Fibroblast of skin of left quadriceps (primary cell): Measurements from ENCODE around the gene ARHGEF1.
A peak's percentile ranks its signal among the peaks of the same experiment; 100 is the strongest.
"Not testable (repeated sequence)": the region's sequence is repeated elsewhere in the genome, so short reads cannot be mapped to it uniquely, and the experiment has no call there.

Experiments used
- DNase-seq, 2 experiments: peaks; one replicate each; pipeline ENCODE4 v3.0.0-alpha.2; 2013; ENCODE audit warnings: low read depth in 2 of 2

Gene ARHGEF1

DNA sequence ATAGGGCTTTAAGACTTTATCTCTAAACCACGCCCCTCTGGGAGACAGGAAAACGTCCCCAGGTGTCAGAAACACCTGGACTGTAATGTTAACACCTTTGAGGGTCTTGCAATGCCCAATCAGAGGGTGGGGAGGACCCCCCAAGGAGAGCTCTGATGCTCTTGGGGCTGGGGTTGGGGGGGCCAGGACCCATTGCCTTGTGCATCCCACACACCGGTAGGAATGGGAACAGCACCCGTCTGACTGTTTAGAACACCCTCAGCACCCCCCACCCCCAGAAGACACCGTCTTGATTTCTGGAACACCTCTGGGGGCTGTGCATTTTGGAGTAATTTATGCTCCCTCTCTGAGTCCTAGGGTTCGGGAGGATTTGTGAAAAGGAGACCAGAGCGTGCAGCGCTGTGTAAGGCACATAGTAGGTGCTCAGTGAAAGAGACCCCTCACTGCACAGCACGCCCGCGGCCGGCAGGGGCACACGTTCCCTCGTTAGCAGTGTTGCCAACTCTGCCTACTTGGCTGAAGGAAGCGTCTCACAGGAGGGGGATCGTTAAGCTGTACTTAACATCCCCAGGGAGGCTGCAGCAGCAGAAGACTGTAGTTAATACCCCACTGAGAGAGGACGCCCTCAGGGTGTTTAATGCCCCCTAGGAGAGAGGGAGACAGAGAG lies 48.1 kb downstream of the ARHGEF1 start:
- DNase-seq = no peak

DNA sequence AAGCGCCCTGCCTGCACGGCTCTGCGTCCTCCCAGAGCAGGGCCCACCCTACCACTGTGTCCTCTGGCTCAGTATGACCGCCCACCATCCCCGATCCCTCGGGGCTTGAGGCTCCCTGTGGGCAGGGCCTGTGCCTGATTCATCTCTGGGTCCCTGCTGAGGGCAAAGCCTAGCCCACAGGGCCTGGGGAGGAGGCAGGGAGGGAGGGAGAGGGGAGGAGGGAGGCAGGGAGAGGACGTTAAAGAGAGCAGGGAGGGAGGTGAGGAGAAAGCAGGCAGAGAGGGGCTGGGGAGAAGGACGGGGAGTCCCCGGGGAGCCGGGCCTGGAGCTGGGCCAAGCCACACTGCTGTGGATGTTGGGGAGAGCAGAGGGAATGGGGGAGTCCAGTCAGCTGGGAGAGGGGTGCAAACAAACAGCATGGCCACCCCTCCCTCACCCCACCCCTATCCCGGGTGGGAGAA lies 49.3 kb downstream of the ARHGEF1 start:
- no peak for DNase-seq

DNA sequence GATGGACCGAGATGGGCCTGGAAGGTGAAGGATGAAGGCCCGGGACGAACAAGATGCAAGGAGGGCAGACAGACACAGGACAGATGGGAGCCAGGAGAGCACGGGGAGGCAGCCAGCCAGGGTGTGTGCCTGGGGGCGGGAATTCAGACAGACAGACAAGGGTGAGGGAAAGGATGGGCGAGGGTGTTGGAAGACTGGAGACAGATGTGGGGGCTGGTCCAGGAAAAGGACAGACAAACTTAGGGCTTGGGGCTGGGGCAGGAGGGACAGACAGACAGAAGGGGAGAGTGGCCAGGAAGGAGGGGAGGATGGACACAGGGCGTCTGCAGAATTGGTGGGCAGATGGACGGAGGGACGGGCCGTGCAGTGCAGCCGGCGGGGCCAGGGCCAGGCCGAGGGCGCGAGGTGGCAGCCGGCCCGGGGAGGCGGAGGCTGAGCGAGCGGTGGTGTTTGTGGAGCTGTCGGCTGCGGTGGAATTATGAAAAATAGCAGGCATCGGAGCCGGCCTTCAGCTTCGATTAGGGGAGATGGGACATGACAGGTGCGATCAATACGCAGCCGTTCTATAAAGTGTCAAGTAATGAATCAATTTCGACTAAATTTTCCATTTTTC lies 49.8 kb downstream of the ARHGEF1 start:
- no peak for DNase-seq

DNA sequence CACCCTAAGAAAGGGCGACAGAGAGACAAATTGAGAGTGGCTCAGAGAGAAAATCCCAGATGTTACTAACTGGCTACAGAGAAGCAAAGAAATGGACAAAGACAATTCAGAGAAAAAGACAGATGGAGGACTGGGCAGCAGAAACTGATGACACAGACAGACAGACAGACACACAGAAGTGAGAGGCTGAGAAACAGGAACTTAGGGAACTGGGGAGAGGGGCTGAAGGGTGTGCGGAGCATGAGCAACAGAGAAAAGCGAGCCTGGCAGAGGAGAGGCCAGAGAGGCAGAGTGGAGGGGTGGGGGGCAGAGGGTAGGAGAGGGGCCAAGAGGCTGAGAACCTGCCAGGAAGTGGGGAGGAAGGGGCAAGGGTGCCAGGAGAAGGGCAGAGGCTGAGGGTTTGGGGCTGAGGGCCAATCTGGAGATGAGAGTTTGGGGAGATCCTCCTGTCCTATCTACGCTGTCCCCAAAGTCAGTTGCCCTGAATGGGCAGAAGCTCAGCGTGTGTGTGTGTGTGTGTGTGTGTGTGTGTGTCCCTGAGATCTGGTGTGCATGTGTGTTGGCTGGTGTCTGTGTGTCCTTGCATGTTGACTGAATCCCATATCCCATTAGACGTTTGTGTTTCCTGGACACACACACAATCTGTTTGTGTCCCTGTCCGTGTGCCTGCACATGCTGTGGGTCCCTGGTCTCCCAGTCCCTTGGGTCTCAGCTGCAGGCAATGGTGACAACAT lies 50.9 kb downstream of the ARHGEF1 start:
- no peak for DNase-seq

DNA sequence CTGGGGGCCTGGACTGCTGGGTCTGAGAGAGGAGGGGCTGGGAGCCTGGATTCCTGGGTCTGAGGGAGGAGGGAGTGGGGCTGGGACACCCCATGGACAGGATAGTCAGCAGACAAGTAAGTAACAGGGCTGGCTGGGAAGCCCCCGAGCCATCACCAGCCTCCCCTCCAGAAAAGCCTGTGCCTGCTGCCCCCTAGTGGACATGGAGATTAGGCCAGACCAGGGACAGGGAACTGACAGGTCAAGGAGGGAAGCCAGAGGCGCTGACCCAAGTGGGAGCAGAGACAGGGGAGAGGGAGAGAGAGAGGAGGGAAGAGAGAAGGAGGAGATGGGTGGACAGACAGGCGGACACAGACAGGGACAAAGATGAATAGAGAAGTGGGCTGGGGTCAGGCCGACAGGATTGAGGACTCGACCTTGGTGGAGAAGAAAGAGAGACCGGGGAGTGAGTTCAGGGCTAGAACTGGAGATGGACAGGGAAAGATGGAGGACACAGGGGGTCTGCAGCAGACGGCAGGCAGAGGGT lies 51.9 kb downstream of the ARHGEF1 start:
- peak; percentile 10 to 21 for DNase-seq

DNA sequence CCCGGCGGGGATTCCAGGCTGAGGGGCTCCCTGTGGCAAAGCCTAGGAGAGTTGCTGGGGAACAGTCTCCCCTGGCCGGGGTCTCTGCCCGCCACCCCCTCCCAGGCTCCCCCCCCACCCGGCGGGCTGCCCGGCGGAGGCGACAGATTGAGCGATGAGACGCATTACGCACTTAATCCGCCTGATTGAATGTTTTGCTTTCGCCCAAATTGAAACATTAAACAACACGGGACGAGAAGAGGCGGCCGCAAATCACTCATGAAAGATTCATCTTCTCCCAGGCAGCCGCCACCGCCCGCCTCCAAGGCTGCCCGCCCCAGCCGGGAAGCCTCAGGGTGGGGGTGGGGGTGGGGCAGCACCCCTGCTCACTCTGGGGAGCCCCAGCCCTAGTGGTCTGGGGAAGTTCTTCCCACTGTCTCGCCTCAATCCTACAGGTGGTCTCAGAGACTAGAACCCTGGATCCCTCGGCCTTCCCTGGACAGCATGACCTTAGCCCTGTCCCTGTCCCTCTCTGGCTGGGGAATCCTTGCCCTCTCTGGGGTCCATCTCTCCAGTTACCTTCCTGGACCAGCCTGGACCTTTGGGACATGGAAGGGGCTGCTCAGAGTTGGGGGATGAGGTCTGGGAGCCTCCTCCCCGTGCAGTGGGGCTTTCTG lies 52.9 kb downstream of the ARHGEF1 start:
- DNase-seq = no peak

DNA sequence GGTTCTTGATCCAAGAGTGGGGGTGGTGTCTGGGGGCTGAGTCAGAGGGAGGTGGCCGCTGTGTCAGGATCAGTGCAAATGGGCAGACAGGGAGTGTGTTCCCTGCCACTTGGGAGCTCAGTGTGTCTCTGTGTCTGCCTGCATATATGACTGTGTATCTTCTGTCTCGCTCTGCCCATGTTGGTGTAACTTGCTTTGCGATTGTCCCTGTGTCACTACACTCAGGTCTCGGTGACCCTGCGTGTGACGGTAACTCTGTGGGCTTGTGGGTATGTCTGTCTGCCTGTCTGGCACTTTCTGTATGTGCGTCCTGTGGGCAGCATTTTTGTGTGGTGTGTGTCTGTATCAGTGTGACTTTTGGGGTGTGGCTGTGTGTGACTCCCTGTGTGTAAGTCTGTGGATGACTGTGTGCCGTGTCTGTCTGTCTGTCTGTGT lies 53.4 kb downstream of the ARHGEF1 start:
- no peak for DNase-seq

DNA sequence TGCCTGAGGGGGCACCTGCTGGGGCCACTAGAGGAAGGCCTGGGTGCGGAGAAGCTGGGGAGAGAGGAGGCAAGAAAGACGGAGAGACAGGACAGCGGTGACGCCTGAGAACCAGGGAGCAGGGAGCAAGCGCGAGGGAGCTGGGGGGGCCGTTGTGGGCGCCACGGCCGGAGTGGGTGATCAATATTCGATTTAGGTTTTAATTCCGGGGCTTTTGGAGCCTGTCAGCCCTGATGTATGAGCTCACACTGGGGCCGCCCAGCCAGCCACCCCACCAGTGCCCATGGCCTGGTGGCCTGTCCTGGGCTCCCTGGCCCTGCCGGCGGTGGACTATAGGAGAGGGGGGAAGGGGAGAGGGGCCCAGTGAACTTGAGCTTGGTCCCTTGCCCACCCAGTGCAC lies 54.0 kb downstream of the ARHGEF1 start:
- no peak for DNase-seq

DNA sequence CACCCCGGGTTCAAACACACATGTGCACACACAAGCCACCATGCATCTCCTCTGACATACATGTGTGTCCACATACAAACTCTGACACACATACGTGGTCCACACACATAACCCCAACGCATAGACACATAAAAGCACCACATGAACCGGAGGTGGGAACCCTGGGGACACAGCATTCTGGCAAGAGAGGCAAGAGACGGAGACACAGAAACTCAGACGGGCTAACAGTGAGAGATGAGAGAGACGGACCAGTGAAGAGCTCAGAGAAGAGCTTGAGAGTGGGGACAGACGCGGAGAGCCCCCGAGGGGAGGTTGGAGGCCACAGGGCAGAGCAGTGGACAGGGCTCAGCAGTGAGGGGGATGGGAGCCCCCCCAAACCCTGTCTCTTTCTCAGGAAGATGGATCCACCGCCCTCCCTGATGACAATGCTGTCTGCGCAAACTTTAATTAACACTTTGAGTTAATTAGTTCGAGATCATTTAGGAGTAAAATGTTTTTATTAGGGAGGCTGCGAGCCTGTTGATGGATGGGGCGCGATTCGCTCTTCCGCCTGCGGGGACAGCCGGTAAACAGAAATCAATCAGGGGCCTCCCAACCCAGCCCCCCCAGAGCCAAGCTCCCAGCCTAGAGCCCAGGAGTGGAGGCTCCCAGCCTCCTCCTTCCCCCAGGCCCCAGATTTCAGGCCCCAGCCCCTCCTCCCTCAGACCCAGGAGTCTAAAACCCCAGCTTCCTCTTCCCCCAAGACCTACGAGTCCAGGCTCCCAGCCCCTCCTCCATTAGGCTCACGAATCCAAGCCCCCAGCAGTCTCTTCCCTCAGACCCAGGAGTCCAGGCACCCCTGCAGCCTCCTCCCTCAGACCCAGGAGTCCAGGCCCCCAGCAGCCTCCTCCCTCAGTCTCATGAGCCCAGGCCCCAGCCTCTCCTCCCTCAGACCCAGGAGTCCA lies 54.8 kb downstream of the ARHGEF1 start:
- no peak for DNase-seq

DNA sequence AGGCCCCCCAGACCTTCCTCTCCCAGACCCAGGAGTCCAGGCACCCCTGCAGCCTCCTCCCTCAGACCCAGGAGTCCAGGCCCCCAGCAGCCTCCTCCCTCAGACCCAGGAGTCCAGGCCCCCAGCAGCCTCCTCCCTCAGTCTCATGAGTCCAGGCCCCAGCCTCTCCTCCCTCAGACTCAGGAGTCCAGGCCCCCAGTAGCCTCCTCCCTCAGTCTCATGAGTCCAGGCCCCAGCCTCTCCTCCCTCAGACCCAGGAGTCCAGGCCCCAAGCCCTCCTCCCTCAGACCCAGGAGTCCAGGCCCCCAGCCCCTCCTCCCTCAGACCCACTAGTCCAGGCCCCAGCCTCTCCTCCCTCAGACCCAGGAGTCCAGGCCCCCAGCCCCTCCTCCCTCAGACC lies 56.2 kb downstream of the ARHGEF1 start:
- not testable (repeated sequence) for DNase-seq

DNA sequence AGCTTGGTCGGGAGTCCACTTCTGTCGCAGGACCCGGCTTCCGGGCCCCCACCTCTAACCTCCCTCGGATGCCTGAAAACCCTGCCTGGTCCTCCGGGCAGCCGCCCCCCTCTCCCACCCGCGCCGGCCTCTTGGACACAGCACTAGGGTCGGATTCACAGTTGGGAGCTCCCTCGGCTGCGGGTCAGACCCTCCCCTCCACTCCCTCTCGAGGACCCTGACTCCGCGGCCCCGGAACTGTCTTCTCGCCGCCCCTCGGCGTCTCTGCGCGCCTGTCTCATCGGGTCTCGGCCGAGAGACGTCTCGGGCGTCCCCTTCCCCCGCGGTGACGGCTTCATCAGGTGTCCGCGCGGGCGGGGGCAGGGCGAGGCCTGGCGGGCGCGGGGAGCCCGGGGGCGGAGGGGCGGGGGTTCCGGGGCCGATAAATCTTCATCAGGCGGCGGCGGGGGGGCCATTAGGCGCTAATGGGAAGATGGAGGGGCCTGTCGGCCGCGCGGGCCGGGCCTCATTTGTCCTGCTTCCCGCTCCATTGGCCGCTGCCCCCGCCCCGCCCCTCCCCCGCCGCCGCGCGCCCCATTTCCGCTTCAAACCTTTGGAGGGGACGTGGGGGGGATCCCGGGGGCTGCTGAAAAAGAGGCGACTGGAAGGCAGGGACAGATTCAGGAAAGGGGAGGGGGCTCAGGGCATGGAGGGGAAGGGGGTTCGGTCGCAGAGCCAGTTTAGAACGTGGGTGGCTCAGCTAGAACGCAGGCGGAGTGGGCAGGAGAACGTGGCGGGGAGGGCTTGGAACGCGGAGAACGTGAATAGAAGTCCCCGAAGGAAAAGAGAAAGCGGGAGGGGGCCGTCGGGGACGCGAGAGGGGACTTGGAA lies 57.1 kb downstream of the ARHGEF1 start:
- DNase-seq = no peak

DNA sequence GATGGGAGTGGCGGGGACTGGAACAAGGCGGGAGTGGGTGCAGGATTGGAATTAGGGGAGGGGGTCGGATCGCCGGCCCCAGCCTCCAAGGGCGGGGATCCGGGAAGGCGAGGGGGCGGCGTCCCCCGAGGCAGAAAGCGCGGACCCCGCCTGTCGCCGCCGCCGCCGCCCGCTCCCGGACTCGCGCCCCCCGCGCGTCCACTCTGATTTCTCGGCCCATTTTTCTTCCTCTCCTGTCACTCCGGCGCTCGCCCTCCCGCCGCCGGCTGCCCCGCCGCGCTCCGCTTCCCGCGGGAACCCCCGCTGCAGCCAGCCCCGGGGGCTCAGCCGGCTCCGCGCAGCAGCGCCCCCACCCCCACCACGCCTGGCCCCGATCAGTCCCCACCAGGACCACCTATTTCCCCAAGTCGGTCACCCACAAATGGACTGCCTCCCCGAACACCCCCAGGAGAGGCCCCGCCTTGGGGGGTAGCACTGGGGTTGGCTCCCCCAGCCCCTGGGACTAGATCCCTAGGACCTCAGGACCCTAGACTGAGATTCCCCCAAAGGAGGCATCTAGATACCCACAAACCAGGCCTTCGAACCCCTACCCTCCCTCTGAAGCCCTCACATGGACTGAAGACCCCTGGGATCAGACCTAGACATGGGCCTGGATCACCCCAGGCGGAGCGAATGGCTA lies 57.9 kb downstream of the ARHGEF1 start:
- no peak for DNase-seq

DNA sequence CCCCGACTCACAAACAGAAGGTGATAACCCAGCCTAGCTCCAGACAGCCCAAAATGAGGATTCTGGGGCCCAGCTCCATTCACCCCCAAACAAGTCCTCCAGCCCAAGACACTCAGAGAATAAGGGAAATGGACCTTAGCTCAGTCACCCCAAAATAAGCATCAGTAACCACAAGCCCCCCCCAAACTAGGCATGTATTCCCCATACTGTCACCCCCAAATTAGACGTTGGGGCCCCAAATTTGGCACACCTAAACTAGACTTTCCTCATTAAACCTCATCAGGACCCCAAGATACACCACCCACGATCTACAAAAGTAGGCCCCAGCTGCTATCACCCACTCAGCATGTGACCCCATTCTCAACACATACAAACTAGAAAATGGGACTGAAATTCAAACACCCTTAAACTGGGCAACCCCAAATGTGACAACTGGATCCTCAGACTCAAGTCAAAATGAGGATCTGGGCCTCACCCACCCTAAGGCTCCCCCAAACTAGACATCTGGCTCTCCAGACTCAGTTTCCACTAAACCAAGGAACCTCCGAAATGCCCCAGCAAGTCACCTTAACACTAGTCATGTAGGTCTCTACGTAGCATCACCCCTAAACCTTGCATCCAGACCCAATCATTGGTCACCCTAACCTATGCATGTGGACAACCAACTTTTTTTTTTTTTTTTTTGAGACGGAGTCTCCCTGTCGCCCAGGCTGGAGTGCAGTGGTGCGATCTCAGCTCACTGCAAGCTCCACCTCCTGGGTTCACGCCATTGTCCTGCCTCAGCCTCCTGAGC lies 58.6 kb downstream of the ARHGEF1 start:
- DNase-seq = no peak

DNA sequence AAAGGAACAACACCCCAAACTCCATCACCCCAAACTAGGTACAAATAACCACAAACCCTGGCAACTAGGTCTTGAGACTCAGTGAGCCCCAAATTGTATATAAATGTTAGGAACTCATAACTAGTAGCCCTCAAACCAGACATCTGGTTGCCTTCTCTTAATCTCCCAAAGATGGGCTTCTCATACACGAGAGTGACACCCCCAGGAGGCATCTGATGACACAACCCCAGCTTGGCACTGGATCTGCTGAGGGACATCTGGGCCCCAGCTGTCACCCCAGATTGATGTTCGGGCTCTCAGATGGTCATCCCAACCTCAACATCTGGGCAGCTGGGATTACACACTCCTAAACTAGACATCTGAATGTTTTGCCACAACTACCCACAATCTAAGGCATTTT lies 61.4 kb downstream of the ARHGEF1 start:
- no peak for DNase-seq

DNA sequence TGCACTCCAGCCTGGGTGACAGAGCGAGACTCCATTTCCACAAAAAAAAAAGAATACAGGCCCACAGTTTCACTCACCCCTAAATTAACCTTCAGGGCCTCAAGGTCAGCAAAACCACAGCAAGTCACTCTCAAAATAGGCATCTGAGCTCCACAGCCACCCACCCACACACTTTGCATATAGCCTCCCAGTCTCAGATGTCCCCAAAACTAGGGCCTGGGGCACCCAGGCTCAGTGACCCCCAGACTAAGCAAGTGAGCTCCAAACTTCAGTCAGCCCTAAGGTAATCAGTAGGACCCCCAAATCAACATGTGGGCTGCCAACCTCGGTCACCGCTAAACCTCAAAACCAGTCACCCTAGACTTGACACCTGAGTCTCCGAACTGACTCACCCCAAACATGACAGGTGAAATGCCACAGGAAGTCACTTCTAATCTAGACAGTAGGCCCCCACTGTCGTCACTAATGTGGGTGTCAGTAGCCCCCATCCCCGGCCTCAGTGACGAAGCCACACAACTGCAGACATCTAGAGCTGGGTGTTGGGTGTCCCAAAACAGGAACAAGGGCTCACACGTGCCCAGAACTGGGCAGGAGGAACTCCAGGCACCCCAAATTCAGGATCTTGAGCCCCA lies 62.3 kb downstream of the ARHGEF1 start:
- no peak for DNase-seq

DNA sequence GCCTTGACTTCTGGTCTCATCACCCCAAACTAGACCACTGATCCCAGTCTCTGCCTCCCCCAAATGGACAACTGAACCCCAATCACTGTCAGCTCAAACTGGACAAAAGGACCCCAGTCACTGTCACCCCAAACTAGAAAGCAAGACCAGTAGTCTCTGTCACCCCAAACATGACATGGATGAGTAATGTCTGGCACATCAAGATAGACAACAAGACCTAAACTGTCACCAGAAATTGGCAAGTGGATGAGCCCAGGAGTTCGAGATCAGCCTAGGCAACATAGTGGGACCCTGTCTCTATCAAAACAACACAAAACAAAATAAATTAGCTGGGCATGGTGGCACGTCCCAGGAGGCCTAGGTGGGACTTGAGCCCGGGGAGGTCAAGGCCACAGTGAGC lies 64.1 kb downstream of the ARHGEF1 start:
- no peak for DNase-seq

DNA sequence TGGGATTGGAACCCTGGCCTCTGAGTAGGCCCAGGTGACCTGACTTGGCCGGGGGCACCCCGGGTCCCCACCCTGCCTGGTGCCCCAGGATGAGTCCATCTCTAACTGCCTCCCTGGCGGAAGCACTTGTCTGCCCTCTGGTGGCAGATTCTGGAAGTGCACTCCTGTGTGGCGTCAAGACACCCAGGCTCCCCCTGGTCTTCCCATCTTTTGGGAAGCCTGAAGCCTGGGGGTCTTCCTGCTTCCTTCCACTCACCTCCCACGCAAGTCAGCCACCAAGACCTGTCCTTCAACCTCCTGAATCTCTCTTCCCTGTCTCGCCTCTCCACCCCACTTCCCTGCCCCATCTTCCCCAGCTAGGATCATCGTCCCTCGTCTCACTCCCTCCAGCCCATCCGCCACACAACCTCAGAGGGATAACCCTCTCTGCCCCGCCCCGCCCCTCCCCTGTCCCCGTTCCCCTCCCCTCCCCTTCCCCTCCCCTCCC lies 68.7 kb downstream of the ARHGEF1 start:
- peak; percentile 36 to 39 for DNase-seq

DNA sequence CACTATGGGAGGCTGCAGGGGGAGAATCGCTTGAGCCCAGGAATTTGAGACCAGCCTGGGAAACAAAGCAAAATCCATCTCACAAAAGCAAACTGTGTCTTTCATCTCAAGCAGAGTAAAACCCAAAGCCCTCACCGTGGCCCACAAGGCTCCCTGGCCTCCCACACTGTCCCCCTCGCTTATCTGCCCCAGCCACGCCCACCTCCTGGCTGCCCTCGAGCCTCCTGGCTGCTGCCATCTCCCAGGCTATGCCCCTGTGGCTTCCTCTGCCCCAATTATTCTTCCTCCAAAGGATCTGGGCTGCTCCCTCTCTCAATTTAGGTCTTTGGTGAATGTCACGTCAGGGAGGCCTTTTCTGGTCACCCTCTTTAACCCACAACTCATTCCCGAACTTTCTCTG lies 72.5 kb downstream of the ARHGEF1 start:
- no peak for DNase-seq
